Skeletal muscle satellite cell (primary cell): Measurements from ENCODE around the gene FAIM.

ENCODE experiments used
- H3K27me3 ChIP-seq: 2 replicates; pipeline ENCODE4 v1.7.0; 2013; ENCODE audit warnings: low read length; ENCODE audit not compliant: control insufficient read depth, insufficient read depth
- H3K36me3 ChIP-seq: 2 replicates; pipeline ENCODE4 v1.7.0; 2013; ENCODE audit warnings: mild to moderate bottlenecking, control low read depth, low read length; ENCODE audit not compliant: insufficient read depth
- H3K4me1 ChIP-seq: 2 replicates; pipeline ENCODE4 v1.7.0; 2013; ENCODE audit warnings: low read length; ENCODE audit not compliant: control insufficient read depth, insufficient read depth
- H3K4me2 ChIP-seq: 2 replicates; pipeline ENCODE4 v1.7.0; 2013; ENCODE audit warnings: mild to moderate bottlenecking, low read length
- H3K4me3 ChIP-seq: 2 replicates; pipeline ENCODE4 v1.7.0; 2013; ENCODE audit warnings: low read length
- H3K9ac ChIP-seq: 2 replicates; pipeline ENCODE4 v1.7.0; 2013; ENCODE audit warnings: mild to moderate bottlenecking, low read depth, low read length, moderate library complexity
- H3K9me3 ChIP-seq: replicated peaks from 2 replicates; pipeline ENCODE4 v1.7.0; 2013; ENCODE audit warnings: mild to moderate bottlenecking, control low read depth, low read length

The FAIM gene

DNA sequence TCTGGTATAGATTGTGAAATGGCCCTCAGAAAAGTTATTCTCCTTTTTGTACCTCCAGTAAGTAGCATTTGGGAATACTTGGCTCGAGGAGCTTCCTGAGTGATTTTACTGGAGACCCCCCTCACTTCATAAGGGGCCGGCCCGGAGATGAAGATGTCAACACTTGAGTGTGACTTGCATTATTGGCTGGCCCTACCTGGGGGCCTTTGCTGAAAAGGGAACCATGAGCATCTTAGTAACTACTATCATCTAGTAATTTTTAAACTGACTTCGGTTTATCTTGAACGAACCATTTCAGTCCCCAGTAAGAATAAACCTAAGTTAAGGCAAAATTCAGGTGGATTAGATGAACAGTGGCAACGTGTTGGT, 1.3 kb downstream of the FAIM start:
- Histone ChIP-seq H3K9me3 (no peaks in the 10 kb centered on the region), H3K4me3 (peak overlapping the region; percentile 82), H3K4me2 (peak overlapping the region; percentile 94), H3K36me3 (no peaks in the 10 kb centered on the region), H3K4me1 (peaks cover 16% of the 10 kb centered on the region), H3K9ac (peak overlapping the region; percentile 97), H3K27me3 (no peaks in the 10 kb centered on the region)

GRCh38 chr3:138615462-138615861, 6.9 kb downstream of the FAIM start:
- Histone ChIP-seq H3K4me3 (no peak overlapping the region), H3K4me2 (no peak overlapping the region), H3K36me3 (no peaks in the 10 kb centered on the region), H3K9me3 (no peaks in the 10 kb centered on the region), H3K27me3 (no peaks in the 10 kb centered on the region), H3K9ac (no peak overlapping the region), H3K4me1 (no peaks in the 10 kb centered on the region)

GRCh38 chr3:138620431-138620830, 11.9 kb downstream of the FAIM start:
- no peaks in the 10 kb centered on the region for H3K4me1 ChIP-seq
- no peak overlapping the region for H3K4me2 ChIP-seq
- H3K9me3 ChIP-seq = no peaks in the 10 kb centered on the region
- H3K9ac ChIP-seq = no peak overlapping the region
- H3K4me3 ChIP-seq = no peak overlapping the region
- H3K36me3 ChIP-seq = peaks cover 3% of the 10 kb centered on the region
- no peaks in the 10 kb centered on the region for H3K27me3 ChIP-seq

GRCh38 chr3:138624518-138624917, 15.9 kb downstream of the FAIM start:
- Histone ChIP-seq H3K9ac (no peak overlapping the region), H3K4me2 (no peak overlapping the region)

GRCh38 chr3:138625707-138626365, 17.3 kb downstream of the FAIM start:
- Histone ChIP-seq H3K4me2 (no peak overlapping the region), H3K9ac (no peak overlapping the region), H3K4me1 (peaks cover 3% of the 10 kb centered on the region), H3K27me3 (no peaks in the 10 kb centered on the region), H3K9me3 (no peaks in the 10 kb centered on the region), H3K4me3 (no peak overlapping the region), H3K36me3 (peaks cover 3% of the 10 kb centered on the region)

More at GRCh38 chr3:138624518-138624917, 15.9 kb downstream of the FAIM start:
- H3K4me3 ChIP-seq = no peak overlapping the region
- H3K27me3 ChIP-seq = no peaks in the 10 kb centered on the region
- no peaks in the 10 kb centered on the region for H3K9me3 ChIP-seq
- peaks cover 3% of the 10 kb centered on the region for H3K4me1 ChIP-seq
- peaks cover 3% of the 10 kb centered on the region for H3K36me3 ChIP-seq

- no peak overlapping the region for H3K9ac ChIP-seq
- no peak overlapping the region for H3K4me2 ChIP-seq
- H3K36me3 ChIP-seq = peaks cover 4% of the 10 kb centered on the region
- no peaks in the 10 kb centered on the region for H3K9me3 ChIP-seq
- no peaks in the 10 kb centered on the region for H3K27me3 ChIP-seq
- H3K4me3 ChIP-seq = no peak overlapping the region
- peaks cover 3% of the 10 kb centered on the region for H3K4me1 ChIP-seq
Measured at GRCh38 chr3:138629526-138629925, 21.0 kb downstream of the FAIM start.

DNA sequence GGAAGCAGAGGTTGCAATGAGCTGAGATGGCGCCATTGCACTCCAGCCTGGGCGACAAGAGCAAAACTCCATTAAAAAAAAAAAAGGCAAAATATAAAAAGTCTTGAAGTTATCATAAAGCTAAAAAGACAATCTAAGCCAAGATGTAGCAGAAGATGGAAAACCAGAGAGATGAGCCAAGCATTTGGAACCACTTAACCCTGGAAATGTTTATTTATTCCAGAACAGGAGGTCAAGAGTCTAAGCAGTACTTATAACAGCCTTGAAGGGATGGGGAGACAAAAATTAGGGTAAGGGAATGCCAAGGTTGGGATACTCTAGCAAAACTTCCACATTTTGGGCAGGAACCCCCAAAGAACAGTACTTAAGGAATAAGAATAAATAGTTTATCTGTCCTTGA, 30.1 kb downstream of the FAIM start:
- H3K4me3 ChIP-seq = no peak overlapping the region
- no peaks in the 10 kb centered on the region for H3K9me3 ChIP-seq
- no peaks in the 10 kb centered on the region for H3K36me3 ChIP-seq
- H3K4me1 ChIP-seq = no peaks in the 10 kb centered on the region
- H3K27me3 ChIP-seq = no peaks in the 10 kb centered on the region
- H3K4me2 ChIP-seq = no peak overlapping the region
- no peak overlapping the region for H3K9ac ChIP-seq

DNA sequence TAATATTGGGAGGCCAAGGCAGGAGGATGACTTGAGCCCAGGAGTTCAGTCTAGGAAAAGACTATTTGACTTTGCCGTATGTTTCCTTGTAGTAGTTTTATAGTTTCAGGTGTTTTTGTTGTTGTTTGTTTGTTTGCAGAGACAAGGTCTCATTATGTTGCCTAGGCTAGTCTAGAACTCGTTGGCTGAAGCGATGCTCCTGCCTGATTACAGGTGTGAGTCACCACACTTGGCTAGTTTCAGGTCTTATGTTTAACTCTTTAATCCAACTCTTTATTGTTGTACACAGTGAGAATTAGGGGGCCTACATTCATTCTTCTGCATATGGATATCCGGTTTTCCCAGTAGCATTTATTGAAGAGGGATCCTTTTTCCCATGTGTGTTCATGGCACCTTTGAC, 32.0 kb downstream of the FAIM start:
- no peaks in the 10 kb centered on the region for H3K27me3 ChIP-seq
- H3K4me2 ChIP-seq = no peak overlapping the region
- no peaks in the 10 kb centered on the region for H3K36me3 ChIP-seq
- H3K9ac ChIP-seq = no peak overlapping the region
- no peaks in the 10 kb centered on the region for H3K4me1 ChIP-seq
- H3K9me3 ChIP-seq = no peaks in the 10 kb centered on the region
- no peak overlapping the region for H3K4me3 ChIP-seq

DNA sequence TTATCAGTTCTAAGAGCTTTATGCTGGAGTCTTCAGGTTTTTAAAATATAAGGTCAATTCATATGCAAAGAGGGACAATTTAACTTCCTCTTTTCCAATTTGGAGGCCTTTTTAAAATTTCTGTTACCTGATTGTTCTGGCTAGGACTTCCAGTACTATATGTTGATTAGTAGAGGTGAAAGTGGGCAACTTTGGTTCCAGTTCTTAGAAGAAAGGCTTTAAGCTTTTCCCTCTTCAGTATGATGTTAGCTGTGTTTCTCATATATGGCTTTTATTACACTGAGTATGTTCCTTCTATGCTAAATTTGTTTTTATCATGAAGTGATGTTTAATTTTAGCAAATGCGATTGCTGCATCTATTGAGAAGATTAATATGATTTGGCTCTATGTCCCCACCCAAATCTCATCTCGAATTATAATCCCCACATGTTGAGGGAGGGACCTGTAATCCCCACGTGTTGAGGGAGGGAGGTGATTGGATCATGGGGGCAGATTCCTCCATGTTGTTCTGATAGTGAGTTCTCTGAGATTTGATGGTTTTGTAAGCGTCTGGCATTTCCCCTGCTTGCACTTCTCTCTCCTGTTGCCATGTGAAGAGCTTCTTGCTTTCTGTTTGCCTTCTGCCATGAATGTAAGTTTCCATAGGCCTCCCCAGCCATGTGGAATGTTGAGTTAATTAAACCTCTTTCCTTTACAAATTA, 33.8 kb downstream of the FAIM start:
- H3K9me3 ChIP-seq = no peaks in the 10 kb centered on the region
- no peaks in the 10 kb centered on the region for H3K27me3 ChIP-seq
- no peak overlapping the region for H3K4me2 ChIP-seq
- H3K4me1 ChIP-seq = no peaks in the 10 kb centered on the region
- H3K4me3 ChIP-seq = no peak overlapping the region
- H3K36me3 ChIP-seq = no peaks in the 10 kb centered on the region
- no peak overlapping the region for H3K9ac ChIP-seq

DNA sequence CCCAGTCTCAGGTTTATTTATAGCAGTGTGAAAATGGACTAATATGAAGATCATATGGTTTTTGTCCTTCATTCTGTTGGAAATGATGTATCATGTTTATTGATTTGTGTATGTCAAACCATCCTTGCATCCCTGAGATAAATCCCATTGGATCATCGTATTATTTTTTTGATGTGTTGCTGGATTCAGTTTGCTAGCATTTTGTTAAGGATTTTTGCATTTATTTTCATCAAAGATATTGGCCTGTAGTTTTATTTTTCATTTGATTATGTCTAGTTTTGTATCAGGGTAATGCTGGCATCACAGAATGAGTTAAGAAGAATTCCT, 34.3 kb downstream of the FAIM start:
- no peak overlapping the region for H3K4me2 ChIP-seq
- H3K9me3 ChIP-seq = no peaks in the 10 kb centered on the region
- no peak overlapping the region for H3K9ac ChIP-seq
- H3K27me3 ChIP-seq = no peaks in the 10 kb centered on the region
- H3K36me3 ChIP-seq = no peaks in the 10 kb centered on the region
- no peaks in the 10 kb centered on the region for H3K4me1 ChIP-seq
- H3K4me3 ChIP-seq = no peak overlapping the region

GRCh38 chr3:138646008-138646407, 37.4 kb downstream of the FAIM start:
- Histone ChIP-seq H3K36me3 (peaks cover 18% of the 10 kb centered on the region), H3K4me3 (no peak overlapping the region), H3K4me2 (no peak overlapping the region), H3K9ac (no peak overlapping the region), H3K27me3 (no peaks in the 10 kb centered on the region), H3K9me3 (no peaks in the 10 kb centered on the region), H3K4me1 (no peaks in the 10 kb centered on the region)

DNA sequence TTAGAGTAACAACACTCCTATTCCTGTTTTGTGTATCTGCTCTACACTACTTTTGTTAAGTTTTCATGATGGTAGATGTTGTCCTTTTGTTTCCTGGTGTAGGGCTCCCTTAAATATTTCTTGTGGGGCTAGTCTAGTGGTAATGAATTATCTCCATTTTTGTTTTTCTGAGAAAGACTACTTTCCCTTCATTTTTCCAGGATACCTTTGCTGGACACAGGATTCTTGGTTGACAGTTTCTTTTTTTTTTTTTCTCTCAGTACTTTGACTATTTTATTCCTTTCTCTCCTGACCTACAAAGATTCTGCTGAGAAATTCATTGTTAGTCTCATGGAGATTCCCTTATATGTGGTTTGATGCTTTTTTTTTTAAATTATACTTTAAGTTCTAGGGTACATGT, 37.9 kb downstream of the FAIM start:
- Histone ChIP-seq H3K9ac (no peak overlapping the region), H3K27me3 (no peaks in the 10 kb centered on the region), H3K4me3 (no peak overlapping the region), H3K4me1 (no peaks in the 10 kb centered on the region), H3K9me3 (no peaks in the 10 kb centered on the region), H3K4me2 (no peak overlapping the region), H3K36me3 (peaks cover 18% of the 10 kb centered on the region)
